Measurements from ENCODE around the gene SHISA9. TPM values are rescaled to one million over a fixed set of nuclear protein-coding genes. Genes with fewer than 3 reads are reported as not detected.

SHISA9 gene
- total and polyA plus RNA-seq, 2 of the 4 experiments (the other 2 are of a cell fraction) = under 0.01 TPM; not detected in 1

DNA sequence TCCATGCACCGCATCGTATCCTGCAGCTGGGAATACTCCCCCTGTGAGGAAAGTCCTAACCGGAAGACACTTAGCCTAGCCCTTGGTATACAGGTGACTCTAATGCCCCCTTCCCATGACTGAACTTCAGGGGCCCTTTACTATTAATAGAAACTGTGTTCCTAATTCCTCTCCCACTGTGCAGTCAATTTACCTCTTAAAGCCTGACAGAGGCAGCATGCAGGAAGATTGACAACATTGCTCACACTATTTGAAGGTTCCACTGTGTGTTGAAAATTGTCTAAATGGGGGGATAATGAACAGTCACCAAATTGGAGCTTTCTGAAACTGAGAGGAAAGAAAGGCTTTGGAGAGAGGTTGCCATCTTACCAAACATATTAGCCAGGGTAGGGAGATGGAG, 222.6 kb downstream of the SHISA9 start:
- Histone ChIP-seq H3K27ac (ENCODE audit: insufficient read depth, low read length) (no peak overlapping the region), H3K9me1 (ENCODE audit: insufficient read depth, low read length) (no peaks in the 10 kb centered on the region), H2BK20ac (ENCODE audit: low read depth, low read length) (no peak overlapping the region), H2AK5ac (ENCODE audit: low read depth, low read length) (no peak overlapping the region), H2AFZ (replicated peaks; ENCODE audit: low read length, poor library complexity) (no peak overlapping the region), H3K4me2 (ENCODE audit: low read depth, low read length) (no peak overlapping the region), H4K20me1 (ENCODE audit: insufficient read depth, low read length) (no peaks in the 10 kb centered on the region), H3K36me3 (ENCODE audit: control insufficient read depth, insufficient read depth, low read length) (no peaks in the 10 kb centered on the region), H2BK15ac (ENCODE audit: low read depth, low read length) (no peak overlapping the region), H3K14ac (replicated peaks; ENCODE audit: low read depth, low read length) (no peak overlapping the region), H2AK9ac (replicated peaks; ENCODE audit: low read depth, low read length, poor library complexity) (no peak overlapping the region), H3K56ac (ENCODE audit: extremely low read depth, insufficient read depth, low read length) (no peak overlapping the region), H3K9me3 (ENCODE audit: control insufficient read depth, insufficient read depth, low read length) (peaks cover 15% of the 10 kb centered on the region), H3K4me3 (ENCODE audit: insufficient read depth, low read depth, low read length) (no peak overlapping the region), H3K23ac (ENCODE audit: low read depth, low read length) (no peak overlapping the region), H3K27me3 (ENCODE audit: control insufficient read depth, insufficient read depth, low read length) (no peaks in the 10 kb centered on the region), H3K9ac (ENCODE audit: low read depth, low read length) (no peak overlapping the region), H3K4me1 (ENCODE audit: control insufficient read depth, insufficient read depth, low read length) (no peaks in the 10 kb centered on the region), H3K79me1 (ENCODE audit: low read depth in 1 of 2, low read length in 2 of 2) (no peaks in the 10 kb centered on the region), H4K91ac (ENCODE audit: insufficient read depth, low read depth, low read length) (no peak overlapping the region), H2BK5ac (ENCODE audit: low read depth, low read length, poor library complexity, severe bottlenecking) (no peak overlapping the region), H4K8ac (ENCODE audit: low read depth in 2 of 2, low read length in 2 of 2) (no peak overlapping the region), H3K18ac (ENCODE audit: low read depth, low read length) (no peak overlapping the region), H2BK120ac (ENCODE audit: low read depth, low read length) (no peak overlapping the region), H4K5ac (ENCODE audit: low read depth, low read length) (no peak overlapping the region), H3K4ac (ENCODE audit: low read depth, low read length) (no peak overlapping the region)
- intact Hi-C loops (cut with micrococcal nuclease) (no loop called here), dilution Hi-C loops (cut with HindIII; ENCODE audit: low sequenced_read_pairs, unreplicated experiment) (no loop called here), in situ Hi-C loops (cut with MboI; ENCODE audit: low sequenced_read_pairs) (no loop called here)
- CTCF ChIA-PET = no interaction called here
- DNase-seq (no peak), ATAC-seq (ENCODE audit: low read depth) (no peak)
- no CpG with 5 or more reads among the region's 3 CpGs for WGBS, 2 experiments (ENCODE audit: extremely low coverage in 2 of 2, insufficient read length in 1 of 2)
- no TSS peak for BruUV-seq (replicated peaks)
- POLR2A ChIA-PET (ENCODE audit: unreplicated experiment) = no interaction called here
- TF ChIP-seq BHLHE40 (IDR thresholded peaks at IDR 0.05; ENCODE audit: low read depth, low read length) = no peak
- no peak for TF ChIP-seq RAD21 (IDR thresholded peaks at IDR 0.05; ENCODE audit: low read length)
- no peak for TF ChIP-seq FOS (IDR thresholded peaks at IDR 0.05; ENCODE audit: low read depth, low read length)
- no peak for TF ChIP-seq CEBPB (IDR thresholded peaks at IDR 0.05; ENCODE audit: low read depth, low read length)
- no peak for TF ChIP-seq NFE2L2 (IDR thresholded peaks at IDR 0.05; ENCODE audit: low read depth, low read length)
- TF ChIP-seq, protein P1, sequence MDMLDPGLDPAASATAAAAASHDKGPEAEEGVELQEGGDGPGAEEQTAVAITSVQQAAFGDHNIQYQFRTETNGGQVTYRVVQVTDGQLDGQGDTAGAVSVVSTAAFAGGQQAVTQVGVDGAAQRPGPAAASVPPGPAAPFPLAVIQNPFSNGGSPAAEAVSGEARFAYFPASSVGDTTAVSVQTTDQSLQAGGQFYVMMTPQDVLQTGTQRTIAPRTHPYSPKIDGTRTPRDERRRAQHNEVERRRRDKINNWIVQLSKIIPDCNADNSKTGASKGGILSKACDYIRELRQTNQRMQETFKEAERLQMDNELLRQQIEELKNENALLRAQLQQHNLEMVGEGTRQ (IDR thresholded peaks at IDR 0.05; ENCODE audit: low read depth, low read length) = no peak
- no peak for TF ChIP-seq MAZ (IDR thresholded peaks at IDR 0.05; ENCODE audit: borderline replicate concordance, low read depth, low read length)
- TF ChIP-seq POLR2A (IDR thresholded peaks at IDR 0.05; ENCODE audit: low read depth, low read length) = no peak
- no peak for TF ChIP-seq SMC3 (IDR thresholded peaks at IDR 0.05; ENCODE audit: low read depth, low read length)
- TF ChIP-seq CHD1 (IDR thresholded peaks at IDR 0.05; ENCODE audit: low read depth, low read length) = no peak
- no peak for TF ChIP-seq MAFK (IDR thresholded peaks at IDR 0.05; ENCODE audit: low read depth, low read length)
- TF ChIP-seq, protein P2, sequence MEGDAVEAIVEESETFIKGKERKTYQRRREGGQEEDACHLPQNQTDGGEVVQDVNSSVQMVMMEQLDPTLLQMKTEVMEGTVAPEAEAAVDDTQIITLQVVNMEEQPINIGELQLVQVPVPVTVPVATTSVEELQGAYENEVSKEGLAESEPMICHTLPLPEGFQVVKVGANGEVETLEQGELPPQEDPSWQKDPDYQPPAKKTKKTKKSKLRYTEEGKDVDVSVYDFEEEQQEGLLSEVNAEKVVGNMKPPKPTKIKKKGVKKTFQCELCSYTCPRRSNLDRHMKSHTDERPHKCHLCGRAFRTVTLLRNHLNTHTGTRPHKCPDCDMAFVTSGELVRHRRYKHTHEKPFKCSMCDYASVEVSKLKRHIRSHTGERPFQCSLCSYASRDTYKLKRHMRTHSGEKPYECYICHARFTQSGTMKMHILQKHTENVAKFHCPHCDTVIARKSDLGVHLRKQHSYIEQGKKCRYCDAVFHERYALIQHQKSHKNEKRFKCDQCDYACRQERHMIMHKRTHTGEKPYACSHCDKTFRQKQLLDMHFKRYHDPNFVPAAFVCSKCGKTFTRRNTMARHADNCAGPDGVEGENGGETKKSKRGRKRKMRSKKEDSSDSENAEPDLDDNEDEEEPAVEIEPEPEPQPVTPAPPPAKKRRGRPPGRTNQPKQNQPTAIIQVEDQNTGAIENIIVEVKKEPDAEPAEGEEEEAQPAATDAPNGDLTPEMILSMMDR (conservative IDR thresholded peaks at IDR 0.05; ENCODE audit: low read depth, low read length) = no peak
- TF ChIP-seq MXI1 (IDR thresholded peaks at IDR 0.05; ENCODE audit: borderline replicate concordance, low read depth, low read length) = no peak
- TF ChIP-seq, protein P3, sequence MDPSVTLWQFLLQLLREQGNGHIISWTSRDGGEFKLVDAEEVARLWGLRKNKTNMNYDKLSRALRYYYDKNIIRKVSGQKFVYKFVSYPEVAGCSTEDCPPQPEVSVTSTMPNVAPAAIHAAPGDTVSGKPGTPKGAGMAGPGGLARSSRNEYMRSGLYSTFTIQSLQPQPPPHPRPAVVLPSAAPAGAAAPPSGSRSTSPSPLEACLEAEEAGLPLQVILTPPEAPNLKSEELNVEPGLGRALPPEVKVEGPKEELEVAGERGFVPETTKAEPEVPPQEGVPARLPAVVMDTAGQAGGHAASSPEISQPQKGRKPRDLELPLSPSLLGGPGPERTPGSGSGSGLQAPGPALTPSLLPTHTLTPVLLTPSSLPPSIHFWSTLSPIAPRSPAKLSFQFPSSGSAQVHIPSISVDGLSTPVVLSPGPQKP (IDR thresholded peaks at IDR 0.05; ENCODE audit: borderline replicate concordance, low read depth, low read length) = no peak
- TF ChIP-seq RCOR1 (IDR thresholded peaks at IDR 0.05; ENCODE audit: insufficient replicate concordance, low read length) = no peak
- no peak for TF ChIP-seq RFX5 (IDR thresholded peaks at IDR 0.05; ENCODE audit: low read depth, low read length)
